ENCODE measurements around the gene RCAN2.
A peak's percentile ranks its signal among the peaks of the same experiment; 100 is the strongest.
"Not testable (repeated sequence)": the region's sequence is repeated elsewhere in the genome, so short reads cannot be mapped to it uniquely, and the experiment has no call there.

The RCAN2 gene

DNA sequence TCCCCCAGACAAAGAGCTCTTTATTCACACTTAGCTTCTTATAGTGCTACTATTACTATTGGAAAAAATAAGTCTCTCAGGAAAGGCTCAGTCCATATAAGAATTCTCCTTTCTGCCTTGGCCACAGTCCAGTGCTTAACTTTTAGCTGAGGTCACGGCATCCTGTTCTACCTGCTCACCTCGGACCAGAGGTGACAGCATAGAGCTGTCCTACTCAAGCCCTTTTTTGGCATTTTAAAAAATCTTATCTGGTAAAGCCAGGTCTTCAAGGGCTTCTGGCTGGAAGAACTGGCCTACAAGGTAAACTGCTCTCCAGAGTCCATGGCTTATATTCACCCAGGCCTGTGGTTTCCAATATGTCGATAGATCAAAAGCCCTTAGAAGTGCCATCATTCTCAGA lies 109.7 kb downstream of the RCAN2 start:
- DNase-seq = no peak

DNA sequence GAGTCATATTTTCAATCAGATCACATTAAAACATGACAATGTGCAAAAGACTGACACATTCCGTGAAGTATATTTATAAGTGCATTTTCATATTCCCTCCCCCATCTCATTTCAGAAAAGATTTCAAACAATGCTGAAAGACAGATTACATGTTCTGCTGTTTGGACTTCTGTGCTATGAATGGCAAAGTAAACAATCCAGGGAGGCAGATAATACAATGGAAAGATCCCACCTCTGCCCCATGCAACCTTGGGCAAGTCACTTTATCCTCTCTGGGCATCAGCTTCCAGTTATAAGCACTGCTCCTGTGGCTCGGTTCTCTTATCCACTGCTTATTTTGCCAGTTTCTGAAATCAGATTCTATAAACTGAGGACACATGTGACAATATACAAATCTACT lies 110.2 kb downstream of the RCAN2 start:
- no peak for DNase-seq

DNA sequence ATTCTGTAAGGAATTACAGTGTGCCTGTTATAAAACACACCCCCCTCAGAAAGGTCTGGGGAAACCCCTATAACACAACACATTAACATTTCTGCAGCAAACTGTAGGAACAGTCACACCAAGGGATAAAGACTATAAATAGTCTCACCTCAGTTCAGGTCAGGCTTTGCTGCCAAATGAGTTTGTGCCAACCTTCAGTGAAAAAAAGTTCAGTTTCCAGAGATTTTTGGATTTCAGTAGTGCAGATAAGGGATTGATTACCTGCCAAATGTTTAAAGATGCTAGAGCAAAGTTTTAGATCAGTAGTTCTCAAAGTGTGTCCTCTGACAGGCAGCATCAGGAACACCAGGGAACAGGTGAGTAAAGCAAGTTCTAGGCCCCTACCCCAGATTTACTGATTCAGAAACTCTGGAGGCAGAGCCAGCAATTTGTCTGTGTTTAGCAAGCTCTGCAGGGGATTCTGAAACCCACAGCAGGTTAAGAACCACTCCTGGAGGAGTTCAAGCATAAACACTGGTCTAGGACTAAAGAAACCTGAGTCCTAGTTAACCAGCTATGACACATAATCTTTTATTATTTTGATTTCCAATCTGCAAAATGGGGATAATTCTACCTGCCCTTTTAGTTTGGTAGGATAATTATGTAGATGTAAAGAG lies 111.0 kb downstream of the RCAN2 start:
- DNase-seq = no peak

DNA sequence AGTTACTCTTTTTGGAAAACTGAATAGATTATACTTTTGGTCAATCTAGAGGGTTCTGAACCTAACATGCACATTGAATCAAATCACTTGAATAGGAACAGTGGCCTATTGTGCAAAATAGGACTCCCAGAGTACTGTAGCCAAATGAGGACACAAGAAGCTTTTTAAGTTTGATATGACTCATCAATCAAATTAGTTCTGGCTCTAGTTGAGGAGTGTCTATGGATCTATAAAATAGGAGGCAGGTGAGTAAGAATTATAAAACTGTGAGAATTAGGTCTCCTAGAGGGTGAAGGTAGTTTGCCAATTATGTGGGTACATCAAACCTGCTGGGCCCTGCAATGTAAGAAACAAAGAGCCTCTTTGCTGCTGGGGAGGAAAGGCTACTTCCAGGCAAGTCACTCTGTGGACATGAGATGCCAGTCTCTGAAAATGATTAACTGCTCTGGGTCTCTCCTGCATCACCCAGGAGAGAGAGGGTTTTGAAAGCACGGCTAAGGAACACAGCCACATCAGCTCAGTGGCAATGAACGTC lies 112.3 kb downstream of the RCAN2 start:
- no peak for DNase-seq

DNA sequence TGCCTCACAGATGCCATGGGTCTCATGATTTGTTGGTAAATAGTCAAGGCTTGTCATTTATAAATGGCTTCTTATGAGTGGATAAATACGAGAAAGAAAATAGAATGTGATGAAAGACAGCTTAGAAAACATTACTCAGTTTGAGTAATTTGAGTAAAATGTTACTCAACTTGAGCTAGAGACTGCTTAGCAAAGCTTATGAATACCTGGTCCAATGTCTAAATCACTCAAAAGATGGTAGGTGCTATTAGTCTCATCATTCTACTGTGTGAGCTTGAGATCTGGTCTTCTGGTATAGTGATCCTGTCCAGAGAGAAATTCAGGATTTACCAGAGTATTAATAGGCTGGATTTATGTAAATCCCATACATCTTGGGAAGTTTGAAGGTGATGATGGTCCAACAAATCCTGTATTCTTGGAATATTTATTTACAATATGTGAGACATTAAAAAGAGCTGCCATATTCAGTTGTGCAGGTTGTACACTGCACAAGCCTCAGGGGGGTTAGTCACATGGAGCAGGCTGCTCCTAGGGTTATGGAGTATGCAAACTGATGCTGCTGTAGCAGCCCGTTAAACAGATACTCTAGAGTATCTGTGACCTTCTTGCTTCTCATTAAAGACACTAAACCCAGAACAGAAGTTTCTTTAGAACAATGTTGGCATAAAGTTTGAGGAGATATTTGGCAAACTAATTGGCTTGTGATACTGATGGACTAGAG lies 112.9 kb downstream of the RCAN2 start:
- no peak for DNase-seq

DNA sequence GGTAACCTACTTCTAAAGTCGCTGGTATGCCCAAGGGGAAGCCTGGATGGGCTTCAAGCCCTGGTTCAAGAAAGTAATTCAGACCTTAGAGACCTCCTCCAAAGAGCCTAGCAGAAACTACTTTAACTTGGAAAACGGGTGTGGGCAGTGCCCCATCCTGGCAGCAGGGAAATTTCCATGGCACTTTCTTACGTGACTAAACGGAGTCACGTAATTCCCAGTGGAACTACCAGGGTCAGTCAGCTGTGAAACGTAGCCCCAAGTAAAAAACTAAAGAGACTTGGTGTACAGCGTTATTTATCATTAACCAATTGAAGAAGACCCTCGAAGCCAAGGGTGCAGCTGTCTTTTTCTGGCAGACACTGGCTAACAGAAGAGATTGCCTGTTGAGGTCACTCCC lies 114.0 kb downstream of the RCAN2 start:
- no peak for DNase-seq

DNA sequence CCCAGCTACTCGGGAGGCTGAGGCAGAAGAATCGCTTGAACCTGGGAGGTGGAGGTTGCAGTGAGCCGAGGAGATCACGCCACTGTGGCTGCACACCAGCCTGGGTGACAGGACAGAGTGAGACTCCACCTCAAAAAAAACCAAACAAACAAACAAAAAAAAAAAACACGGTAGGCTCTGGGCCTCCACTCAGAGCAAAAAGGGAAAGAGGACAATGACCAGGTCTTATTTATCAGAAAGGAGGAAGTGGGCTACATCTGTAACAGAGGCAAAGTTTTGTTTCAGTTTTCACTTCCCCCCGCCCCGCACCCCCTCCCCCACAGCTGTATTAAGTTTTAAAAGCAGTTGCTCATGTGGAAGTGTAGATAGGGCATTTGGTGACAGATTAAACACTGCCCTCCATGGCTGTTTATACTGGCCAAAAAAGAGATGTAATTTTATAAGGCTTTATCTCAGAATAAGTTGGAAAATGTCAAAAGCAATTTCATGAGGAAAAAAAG lies 114.6 kb downstream of the RCAN2 start:
- DNase-seq = peak; percentile 47 to 50

DNA sequence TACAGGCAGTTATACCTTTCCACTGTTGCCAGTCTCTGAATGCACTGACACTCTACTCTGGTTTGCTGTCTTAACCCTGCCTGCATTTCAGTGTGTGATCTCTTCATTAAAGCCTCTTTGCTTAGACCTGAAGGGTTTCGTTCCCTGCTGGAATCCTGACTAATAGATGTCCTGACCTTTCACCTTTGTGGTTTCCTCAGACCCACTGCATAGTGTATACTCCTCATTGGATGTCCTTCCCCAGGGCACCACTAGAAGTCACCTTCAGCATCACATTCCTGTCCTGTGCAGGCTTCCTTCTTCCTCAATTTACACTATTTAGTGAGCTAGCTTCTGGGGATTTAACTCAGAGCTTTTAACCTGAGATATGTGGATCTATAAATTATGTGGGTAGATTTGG lies 120.6 kb downstream of the RCAN2 start:
- DNase-seq = no peak

DNA sequence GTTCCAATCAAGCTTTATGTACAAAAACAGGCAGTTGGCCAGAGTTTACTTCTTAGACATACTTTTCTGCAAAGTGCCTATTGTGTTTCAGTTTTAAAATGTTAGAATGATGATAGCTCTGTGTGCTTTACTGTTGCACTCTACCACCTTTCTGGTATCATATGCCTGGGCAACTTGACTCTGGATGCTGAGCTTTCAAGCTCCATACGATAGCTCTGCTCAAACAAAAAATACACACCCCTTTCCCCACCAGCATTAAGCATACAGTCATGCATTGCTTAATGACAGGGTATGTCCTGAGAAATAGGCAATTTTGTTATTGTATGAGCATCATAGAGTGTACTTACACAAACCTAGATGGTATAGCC lies 123.1 kb downstream of the RCAN2 start:
- DNase-seq = no peak

DNA sequence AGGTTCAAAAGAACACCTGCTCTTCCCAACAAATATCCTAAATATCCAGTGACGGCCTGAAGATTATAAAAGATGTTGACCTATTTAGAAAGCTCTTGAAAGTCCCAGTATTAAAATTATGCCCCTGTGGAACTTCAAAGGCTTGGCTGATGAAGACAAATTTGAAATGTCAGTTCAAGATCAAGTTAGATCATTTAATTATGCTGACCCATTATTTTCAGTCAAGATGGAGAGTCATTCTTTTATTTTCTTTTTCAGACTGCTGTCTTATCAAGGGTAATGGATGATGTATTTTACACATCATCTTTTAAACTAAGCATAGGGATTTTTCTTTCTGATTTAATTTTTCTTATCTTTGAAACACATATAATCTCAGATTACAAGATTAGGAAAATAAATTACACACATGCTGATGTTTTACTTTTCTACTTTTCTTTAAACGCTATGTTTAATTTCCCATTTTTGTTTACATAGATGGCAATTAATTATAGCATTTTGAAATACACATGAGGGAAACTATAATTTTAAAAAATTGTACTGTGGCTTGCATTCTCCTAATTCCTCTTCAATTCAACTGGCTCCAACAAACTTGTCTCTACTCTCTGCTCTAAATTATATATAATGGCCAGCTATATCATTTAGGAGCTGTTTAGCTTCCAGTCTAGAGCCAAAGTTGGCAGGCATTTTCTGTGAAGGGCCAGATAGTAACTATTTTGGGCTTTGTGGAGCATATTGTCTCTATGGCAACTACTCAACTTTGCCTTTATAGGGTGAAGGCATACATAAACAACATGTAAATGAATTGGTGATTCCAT lies 123.7 kb downstream of the RCAN2 start:
- no peak for DNase-seq

DNA sequence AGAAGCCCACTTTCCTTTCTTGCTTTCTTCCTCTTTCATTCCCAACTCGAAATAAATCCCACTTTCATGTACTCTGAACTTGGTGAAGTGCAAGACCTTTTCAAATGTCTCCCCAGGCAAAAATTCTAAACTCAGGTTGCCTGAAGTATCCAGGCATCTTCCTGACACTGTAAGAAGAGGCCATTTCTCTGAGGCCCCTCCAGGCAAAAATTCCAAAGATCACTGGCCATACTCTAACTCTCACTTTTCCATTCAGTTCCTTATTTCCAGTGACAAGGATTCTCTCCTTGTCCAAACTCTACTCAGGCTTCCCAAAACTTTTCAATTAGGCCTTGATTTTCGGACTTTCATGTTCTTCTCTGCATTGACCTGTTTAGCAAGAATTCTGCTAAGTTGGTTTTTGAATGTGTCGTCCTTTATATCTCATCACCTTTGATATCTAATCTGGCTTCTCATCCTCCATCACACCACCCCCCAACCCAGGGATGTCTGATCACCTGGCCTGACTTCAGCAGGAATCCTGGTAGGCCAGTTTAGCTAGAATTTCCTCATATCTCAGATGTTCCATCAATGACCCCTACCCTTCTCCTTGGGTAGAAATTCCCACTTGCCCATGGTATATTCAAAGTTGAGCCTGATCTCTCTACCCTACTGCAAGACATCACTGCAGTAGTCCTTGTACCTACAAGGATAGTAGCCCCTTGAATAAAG lies 124.9 kb downstream of the RCAN2 start:
- no peak for DNase-seq

DNA sequence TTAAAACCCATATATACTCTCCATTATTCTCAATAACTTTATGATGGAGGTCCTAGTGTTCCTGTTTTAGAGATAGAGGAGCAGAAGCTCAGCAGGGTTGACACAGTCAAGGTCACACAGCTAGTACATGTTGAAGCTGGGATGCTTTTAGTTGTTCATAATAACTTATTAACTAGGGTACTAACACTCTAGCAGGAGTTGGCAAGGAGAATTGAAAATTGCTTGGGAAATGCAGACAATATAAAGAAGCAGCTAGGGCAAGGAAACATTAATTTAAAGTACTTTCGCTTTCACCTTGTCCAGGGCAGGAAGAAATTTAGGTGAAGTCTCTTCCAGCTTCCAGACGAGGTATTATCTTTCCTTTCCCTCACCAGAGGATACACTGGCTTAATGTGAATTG lies 133.7 kb downstream of the RCAN2 start:
- no peak for DNase-seq

DNA sequence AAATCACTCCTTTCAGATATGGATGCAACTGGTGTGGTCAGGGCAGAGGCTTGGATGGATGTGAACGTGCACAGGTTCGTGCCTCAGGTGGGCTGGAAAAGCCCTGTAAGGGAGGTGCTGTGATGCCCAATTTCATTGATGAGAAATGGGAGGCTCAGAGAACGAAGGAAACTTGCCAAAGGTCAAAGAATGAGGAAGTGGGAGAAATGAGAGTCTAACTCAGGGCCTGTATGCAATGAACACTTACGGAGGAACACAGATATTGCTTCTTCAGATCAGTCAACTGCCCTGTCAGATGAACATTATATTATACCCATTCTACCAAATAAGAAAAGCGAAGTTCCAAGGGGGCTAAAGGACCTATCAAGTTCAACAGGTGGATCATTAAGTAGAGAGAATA lies 134.7 kb downstream of the RCAN2 start:
- peak in 1 of 2 donors; percentile 9 for DNase-seq

DNA sequence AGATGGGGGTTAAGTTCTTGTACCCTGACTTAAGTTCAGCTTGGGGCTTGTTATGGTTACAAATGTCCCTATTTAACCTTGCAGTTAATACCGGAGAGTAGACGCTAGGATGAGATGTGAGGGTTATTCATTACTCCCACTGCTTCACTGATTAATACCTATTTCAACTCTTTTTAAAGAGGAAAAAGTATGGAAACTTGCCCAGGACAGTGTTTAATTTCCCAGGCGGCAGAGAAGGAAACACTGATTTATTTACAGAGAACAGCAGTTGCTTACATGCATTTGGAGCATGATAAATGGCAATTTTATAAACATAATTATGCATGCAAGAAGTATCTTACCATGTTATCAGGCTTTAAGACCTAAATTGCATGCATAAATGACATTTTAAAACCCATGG lies 137.7 kb downstream of the RCAN2 start:
- DNase-seq = no peak

DNA sequence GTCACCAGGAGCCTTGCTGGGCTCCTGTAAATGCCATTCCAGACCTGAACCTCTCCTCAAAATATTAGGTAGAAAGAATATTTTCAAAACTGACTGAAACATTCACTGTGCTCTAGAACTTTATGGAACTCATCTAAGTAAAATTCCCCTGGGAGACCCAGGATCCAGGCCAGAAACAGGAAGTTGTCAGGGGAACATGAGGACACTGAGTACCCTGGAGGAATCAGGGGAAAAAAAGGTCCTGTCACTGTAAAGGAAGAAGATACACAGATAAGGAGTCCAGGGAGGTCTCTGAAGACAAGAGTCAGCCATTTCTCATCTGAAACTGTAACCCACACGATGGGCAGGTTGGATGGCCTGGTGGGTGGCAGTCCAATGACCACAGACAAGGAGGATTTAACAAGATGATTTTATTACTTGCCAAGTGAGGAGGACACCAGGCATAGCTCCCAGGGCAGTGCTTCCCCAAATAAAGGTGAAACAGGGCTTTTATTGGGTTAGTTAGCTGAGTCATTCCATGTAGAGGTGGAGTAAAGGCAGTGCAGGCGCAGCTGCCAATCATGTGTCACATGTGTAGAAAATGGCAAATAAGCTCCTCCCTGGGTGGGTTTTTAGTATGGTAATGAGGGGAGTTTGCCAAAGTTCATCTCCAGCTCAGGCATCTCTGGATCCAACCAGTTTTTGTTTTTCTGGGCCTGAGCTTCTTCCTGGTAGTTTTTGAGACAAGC lies 138.5 kb downstream of the RCAN2 start:
- no peak for DNase-seq

DNA sequence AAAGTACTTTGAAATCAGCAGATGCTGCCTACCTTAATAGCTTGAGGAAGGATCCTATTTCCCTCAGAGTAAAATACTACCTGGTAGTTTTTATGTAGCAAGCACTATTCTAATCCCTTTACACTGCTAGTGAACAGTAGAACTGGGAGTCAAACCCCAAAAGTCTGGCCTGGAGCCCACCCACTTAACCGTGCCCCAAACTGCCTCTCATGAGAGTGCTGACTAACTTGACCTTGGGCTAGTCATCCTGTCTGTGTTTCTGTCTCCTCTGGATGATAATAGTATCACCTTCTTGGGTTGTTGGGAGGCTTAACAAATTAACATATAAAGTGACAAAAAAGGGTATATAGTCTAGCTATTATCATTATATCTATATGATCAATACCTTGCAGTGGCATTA lies 140.5 kb downstream of the RCAN2 start:
- no peak for DNase-seq

DNA sequence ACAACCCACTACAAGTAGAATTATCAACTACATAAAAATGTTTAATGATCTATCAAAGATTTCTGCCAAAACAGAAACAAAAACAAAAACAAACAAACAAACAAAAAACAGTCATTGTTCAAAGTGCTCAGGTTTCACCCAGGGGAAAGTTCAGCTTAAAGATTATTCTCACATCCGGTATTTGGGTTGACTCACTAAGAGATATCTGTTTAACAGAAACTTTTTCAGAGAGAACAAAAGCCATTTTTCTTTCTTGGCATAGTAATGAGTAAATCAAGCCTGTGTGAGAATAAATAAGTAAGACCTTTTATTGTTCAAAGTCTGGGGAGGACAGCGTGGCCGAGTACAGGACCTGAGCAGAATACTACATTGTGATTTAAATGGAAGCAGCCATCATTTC lies 143.6 kb downstream of the RCAN2 start:
- DNase-seq = no peak

DNA sequence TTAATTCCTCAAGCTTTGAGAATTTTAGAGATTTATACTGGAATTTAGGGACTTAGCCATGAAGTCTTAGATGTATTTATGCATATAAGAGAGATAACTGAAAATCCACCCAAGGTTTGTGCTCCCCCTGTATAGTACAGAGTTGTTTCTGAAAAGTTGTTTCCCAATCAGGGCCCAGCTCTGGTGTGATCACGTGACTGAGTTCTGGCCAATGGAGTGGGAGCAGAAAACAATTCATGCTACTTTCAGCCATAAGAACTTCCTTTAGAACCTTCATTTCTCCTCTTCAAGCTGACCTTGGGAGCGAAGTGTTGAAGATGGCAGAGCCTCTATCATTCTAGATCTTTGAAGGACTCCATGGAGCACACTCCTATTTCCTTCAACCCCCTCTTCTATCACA lies 151.0 kb downstream of the RCAN2 start:
- DNase-seq = no peak

DNA sequence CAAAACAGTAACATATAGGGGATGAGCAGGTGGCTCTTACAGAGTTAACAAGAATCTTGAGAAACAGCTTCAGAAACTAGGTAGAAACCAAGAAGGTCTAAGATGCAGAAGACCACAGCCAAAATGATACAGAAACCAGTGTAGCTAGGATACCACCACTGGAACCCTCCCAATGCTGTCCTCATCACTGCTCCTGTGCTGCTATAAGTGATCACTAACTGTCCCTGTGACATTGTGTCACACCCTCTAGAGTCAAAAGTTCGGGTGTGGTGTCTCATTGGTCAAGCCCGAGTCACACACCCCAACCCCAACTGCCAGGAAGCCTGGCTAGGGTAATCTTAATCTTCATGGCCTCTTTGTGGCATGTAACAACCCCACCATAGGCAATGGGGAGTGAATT lies 153.1 kb downstream of the RCAN2 start:
- DNase-seq = no peak

DNA sequence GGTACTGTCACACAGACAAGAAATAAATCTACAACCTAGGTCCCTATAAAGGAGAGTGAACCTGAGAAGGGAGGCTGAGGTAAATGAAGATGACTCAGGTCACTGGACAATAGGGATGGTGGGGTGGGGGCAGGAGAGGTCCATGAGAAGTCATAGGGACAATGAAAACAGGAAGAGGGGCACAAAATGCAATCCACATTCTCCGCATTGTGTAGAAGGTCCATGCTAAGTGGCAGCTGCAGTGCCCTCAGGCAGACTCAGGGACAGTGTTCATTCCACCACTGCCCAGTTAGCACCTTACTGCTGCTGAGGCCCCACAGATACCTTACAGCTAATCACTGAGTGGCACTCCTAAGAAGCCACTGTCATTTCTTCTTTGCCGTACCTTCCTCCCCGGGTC lies 156.8 kb downstream of the RCAN2 start:
- no peak for DNase-seq

DNA sequence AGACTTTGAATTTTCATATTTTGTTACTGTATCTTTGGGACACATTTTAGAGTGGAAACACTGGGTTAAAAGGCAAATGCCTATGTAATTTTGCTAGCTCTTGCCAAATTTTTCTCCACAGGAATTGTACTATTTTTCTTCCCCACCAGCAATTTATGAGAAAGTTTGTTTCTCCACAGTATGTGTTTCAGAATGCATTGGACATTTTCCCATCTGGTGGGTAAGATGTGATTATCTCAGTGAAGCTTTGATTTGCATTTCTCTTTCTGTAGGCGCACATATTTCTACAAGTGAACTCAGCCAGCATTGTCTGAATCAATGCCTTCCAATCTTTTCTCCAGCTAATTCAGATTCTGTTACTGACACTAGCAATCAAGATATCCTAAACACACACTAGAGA lies 157.8 kb downstream of the RCAN2 start:
- DNase-seq = no peak

DNA sequence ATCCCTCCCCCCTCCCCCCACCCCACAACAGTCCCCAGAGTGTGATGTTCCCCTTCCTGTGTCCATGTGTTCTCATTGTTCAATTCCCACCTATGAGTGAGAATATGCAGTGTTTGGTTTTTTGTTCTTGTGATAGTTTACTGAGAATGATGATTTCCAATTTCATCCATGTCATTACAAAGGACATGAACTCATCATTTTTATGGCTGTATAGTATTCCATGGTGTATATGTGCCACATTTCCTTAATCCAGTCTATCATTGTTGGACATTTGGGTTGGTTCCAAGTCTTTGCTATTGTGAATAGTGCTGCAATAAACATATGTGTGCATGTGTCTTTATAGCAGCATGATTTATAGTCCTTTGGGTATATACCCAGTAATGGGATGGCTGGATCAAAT lies 158.8 kb downstream of the RCAN2 start:
- DNase-seq = not testable (repeated sequence)

Measured in inflammatory macrophage (primary cell).